Measurements from ENCODE around the gene HLCS.

DNA sequence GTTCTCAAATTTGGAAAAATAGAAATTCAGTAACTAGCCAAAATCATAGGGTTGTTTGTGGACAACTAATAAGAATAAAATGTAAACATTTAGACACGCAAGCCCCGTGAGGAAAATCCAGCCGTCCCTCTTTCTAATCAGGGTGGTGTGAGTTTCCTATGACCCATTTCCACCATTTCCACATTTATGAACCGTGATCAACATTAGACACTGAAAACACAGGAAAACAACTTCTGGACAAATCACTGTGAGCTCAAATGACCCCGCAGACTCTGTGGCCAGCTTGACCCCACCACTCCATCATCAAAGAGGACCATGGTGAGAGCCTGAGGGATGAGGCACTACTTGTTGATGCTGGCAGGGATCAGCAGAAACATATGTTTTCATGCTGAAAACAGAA, 166.6 kb downstream of the HLCS start:
- no peak for TF ChIP-seq YY1 (IDR thresholded peaks at IDR 0.05; ENCODE audit: insufficient read depth, insufficient read length)
- no peak for TF ChIP-seq ZNF274 (IDR thresholded peaks at IDR 0.05; ENCODE audit: low read depth, low read length)
- TF ChIP-seq SUZ12 (IDR thresholded peaks at IDR 0.05; ENCODE audit: extremely low read depth, insufficient read depth, insufficient read length) = no peak

Data from NT2/D1 (cell line).